Keratinocyte (primary cell): Measurements from ENCODE around the gene ASIC1. TPM values are rescaled to one million over a fixed set of nuclear protein-coding genes. Genes with fewer than 3 reads are reported as not detected.

Source experiments
- DNase-seq: peaks from one replicate; pipeline ENCODE4 v3.0.0-alpha.2; 2011; ENCODE audit warnings: low read depth, missing footprints, low spot score
- FAIRE-seq: peaks from 2 replicates; lab custom pipeline; 2011; peaks lifted over from hg19 to GRCh38; lab: Jason Lieb, UNC
- H2AFZ ChIP-seq: 2 replicates; pipeline ENCODE4 v1.6.0; 2012; ENCODE audit warnings: low read length, control low read depth, inconsistent platforms; ENCODE audit not compliant: control insufficient read depth
- H3K27ac ChIP-seq: 2 replicates; pipeline ENCODE4 v1.5.1; 2011; ENCODE audit warnings: low read length; ENCODE audit not compliant: control insufficient read depth, insufficient read depth
- H3K27me3 ChIP-seq: 3 replicates; pipeline ENCODE4 v1.6.0; 2011; ENCODE audit warnings: low read length; ENCODE audit not compliant: control insufficient read depth, insufficient read depth; ENCODE audit errors: extremely low read depth
- H3K36me3 ChIP-seq, 2 experiments: 2 replicates in 1 of 2; 3 replicates in 1 of 2; pipeline ENCODE4 v1.5.1; 2011; ENCODE audit warnings: low read length in 2 of 2, mild to moderate bottlenecking in 1 of 2; ENCODE audit not compliant: control insufficient read depth in 2 of 2, insufficient read depth in 2 of 2; ENCODE audit errors: extremely low read depth in 1 of 2
- H3K4me1 ChIP-seq: 3 replicates; pipeline ENCODE4 v1.5.1; 2011; ENCODE audit warnings: low read length; ENCODE audit not compliant: control insufficient read depth, insufficient read depth; ENCODE audit errors: extremely low read depth
- H3K4me2 ChIP-seq: 3 replicates; pipeline ENCODE4 v1.6.0; 2011; ENCODE audit warnings: low read depth, low read length; ENCODE audit not compliant: control insufficient read depth, insufficient read depth; ENCODE audit errors: extremely low read depth
- H3K4me3 ChIP-seq, 3 experiments: fragments of 200-600 bp in 1 of 3; sonication (generic) in 1 of 3; 2 replicates in 2 of 3; 3 replicates in 1 of 3; pipeline ENCODE4 v1.5.1; 2011 to 2016; ENCODE audit warnings: low read length in 3 of 3, mild to moderate bottlenecking in 3 of 3, control low read depth in 2 of 3, inconsistent platforms in 1 of 3, low read depth in 1 of 3, mixed read lengths in 1 of 3, mixed run types in 1 of 3, moderate library complexity in 1 of 3; ENCODE audit not compliant: control insufficient read depth in 2 of 3, insufficient read depth in 2 of 3; ENCODE audit errors: extremely low read depth in 1 of 3
- H3K79me2 ChIP-seq: 2 replicates; pipeline ENCODE4 v1.6.0; 2012; ENCODE audit warnings: low read length; ENCODE audit not compliant: control insufficient read depth, insufficient read depth
- H3K9ac ChIP-seq: 3 replicates; pipeline ENCODE4 v1.6.0; 2011; ENCODE audit warnings: low read length; ENCODE audit not compliant: control insufficient read depth, insufficient read depth; ENCODE audit errors: extremely low read depth
- H3K9me1 ChIP-seq: 3 replicates; pipeline ENCODE4 v1.6.0; 2011; ENCODE audit warnings: low read length; ENCODE audit not compliant: control insufficient read depth, insufficient read depth; ENCODE audit errors: extremely low read depth
- H3K9me3 ChIP-seq: 2 replicates; pipeline ENCODE4 v1.5.1; 2012; ENCODE audit warnings: low read depth, low read length; ENCODE audit not compliant: control insufficient read depth
- H4K20me1 ChIP-seq: 3 replicates; pipeline ENCODE4 v1.6.0; 2011; ENCODE audit warnings: low read length; ENCODE audit not compliant: control insufficient read depth, insufficient read depth; ENCODE audit errors: extremely low read depth
- EZH2 ChIP-seq: IDR thresholded peaks from one replicate; pipeline ENCODE4 v1.6.1; 2012; ENCODE audit warnings: inconsistent platforms, mild to moderate bottlenecking, low read length, moderate library complexity
- dilution Hi-C: fragments of 300-500 bp; cut with MboI; formaldehyde crosslinking; loops from one replicate; pipeline ENCODE4 v1.7.0; 2020; ENCODE audit warnings: low sequenced_read_pairs; ENCODE audit not compliant: extremely low pct_ligation_motif_present
- polyA plus RNA-seq, 5 experiments: library from polyadenylated mRNA; depleted of rRNA in 3 of 5; stranded (reverse) in 3 of 5; stranded (forward) in 1 of 5; unstranded in 1 of 5; fragments of >200 nt; gene quantifications; 1 replicate in 1 of 5; 2 replicates in 3 of 5; 3 replicates in 1 of 5; pipeline versions ENCODE4 v1.2.1 to v1.2.3, GENCODE V29; 2011 to 2012; ENCODE audit warnings: missing spikeins in 2 of 5, low read depth in 1 of 5, low replicate concordance in 1 of 5
- TF ChIP-seq, protein P1 (sequence below), 3 experiments: IDR thresholded peaks in 1 of 3; conservative IDR thresholded peaks in 1 of 3; optimal IDR thresholded peaks in 1 of 3; 2 replicates in 2 of 3; 3 replicates in 1 of 3; pipeline versions ENCODE3 to v1.5.1; 2011; ENCODE audit warnings: low read length in 3 of 3, mild to moderate bottlenecking in 3 of 3, moderate library complexity in 2 of 3, control low read depth in 1 of 3, inconsistent platforms in 1 of 3; ENCODE audit not compliant: insufficient read depth in 2 of 3; ENCODE audit errors: extremely low read depth in 1 of 3

ASIC1 gene
- polyA plus RNA-seq, 1 donor (not counting 4 experiments of a cell fraction or from before 2014, with no cell fraction given), result 5.7 TPM

DNA sequence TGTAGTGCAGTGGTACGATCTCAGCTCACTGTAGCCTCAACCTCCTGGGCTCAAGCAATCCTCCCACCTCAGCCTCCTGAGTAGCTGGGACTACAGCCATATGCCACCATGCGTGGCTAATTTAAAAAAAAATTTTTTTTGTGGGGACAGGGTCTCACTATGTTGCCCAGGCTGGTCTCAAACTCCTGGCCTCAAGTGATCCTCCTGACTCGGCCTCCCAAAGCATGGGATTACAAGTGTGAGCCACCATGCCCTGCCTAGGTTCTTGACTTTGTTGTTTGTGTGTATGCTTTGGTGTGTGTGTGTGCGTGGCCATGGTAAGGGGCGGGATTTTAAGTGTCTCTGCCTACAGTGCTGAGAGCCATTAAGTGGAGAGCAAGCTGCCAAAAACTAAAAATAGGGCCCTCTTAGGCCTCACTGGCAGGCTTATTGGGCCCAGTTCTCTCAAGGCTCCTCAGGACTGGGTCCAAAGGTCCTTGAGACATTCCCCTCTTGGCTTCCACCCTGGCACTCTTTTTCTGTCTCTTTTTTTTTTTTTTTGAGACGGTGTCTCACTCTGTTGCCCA is 59.7 kb downstream of the ASIC1 start:
- H3K79me2 ChIP-seq, result peaks cover 41% of the 10 kb centered on the region
- H3K9ac ChIP-seq, result no peak overlapping the region
- H3K27ac ChIP-seq, result no peak overlapping the region
- no peak overlapping the region for H3K4me3 ChIP-seq
- no peaks in the 10 kb centered on the region for H3K9me1 ChIP-seq
- H3K9me3 ChIP-seq, result no peaks in the 10 kb centered on the region
- DNase-seq (no peak), FAIRE-seq (no peak)
- TF ChIP-seq EZH2, result no peak
- TF ChIP-seq, protein P1, sequence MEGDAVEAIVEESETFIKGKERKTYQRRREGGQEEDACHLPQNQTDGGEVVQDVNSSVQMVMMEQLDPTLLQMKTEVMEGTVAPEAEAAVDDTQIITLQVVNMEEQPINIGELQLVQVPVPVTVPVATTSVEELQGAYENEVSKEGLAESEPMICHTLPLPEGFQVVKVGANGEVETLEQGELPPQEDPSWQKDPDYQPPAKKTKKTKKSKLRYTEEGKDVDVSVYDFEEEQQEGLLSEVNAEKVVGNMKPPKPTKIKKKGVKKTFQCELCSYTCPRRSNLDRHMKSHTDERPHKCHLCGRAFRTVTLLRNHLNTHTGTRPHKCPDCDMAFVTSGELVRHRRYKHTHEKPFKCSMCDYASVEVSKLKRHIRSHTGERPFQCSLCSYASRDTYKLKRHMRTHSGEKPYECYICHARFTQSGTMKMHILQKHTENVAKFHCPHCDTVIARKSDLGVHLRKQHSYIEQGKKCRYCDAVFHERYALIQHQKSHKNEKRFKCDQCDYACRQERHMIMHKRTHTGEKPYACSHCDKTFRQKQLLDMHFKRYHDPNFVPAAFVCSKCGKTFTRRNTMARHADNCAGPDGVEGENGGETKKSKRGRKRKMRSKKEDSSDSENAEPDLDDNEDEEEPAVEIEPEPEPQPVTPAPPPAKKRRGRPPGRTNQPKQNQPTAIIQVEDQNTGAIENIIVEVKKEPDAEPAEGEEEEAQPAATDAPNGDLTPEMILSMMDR (optimal IDR thresholded peaks at IDR 0.05 in 1 of 3, IDR thresholded peaks at IDR 0.05 in 1 of 3, conservative IDR thresholded peaks at IDR 0.05 in 1 of 3; ENCODE audit: extremely low read depth in 1 of 3, insufficient read depth in 2 of 3, low read length in 3 of 3), result no peak
- no peak overlapping the region for H2AFZ ChIP-seq
- H3K36me3 ChIP-seq, result peaks cover 14 to 15% of the 10 kb centered on the region in 2 experiments
- dilution Hi-C loops, result no loop called here
- H3K4me1 ChIP-seq, result peaks cover 4% of the 10 kb centered on the region
- no peaks in the 10 kb centered on the region for H4K20me1 ChIP-seq
- H3K4me2 ChIP-seq, result no peak overlapping the region
- H3K27me3 ChIP-seq, result no peaks in the 10 kb centered on the region

- Histone ChIP-seq H3K27me3 (no peaks in the 10 kb centered on the region), H2AFZ (no peak overlapping the region), H3K4me1 (no peaks in the 10 kb centered on the region), H3K9me1 (no peaks in the 10 kb centered on the region), H3K4me2 (no peak overlapping the region), H3K36me3 (peaks cover 15 to 16% of the 10 kb centered on the region in 2 experiments), H3K27ac (no peak overlapping the region), H3K4me3 (no peak overlapping the region), H4K20me1 (no peaks in the 10 kb centered on the region), H3K9ac (no peak overlapping the region), H3K79me2 (peaks cover 24% of the 10 kb centered on the region), H3K9me3 (no peaks in the 10 kb centered on the region)
- no peak for FAIRE-seq
- TF ChIP-seq, protein P1 (optimal IDR thresholded peaks at IDR 0.05 in 1 of 3, IDR thresholded peaks at IDR 0.05 in 1 of 3, conservative IDR thresholded peaks at IDR 0.05 in 1 of 3; ENCODE audit: extremely low read depth in 1 of 3, insufficient read depth in 2 of 3, low read length in 3 of 3), result no peak
- no peak for TF ChIP-seq EZH2
- dilution Hi-C loops, result no loop called here
- DNase-seq, result no peak
Measured at GRCh38 chr12:50119387-50119786, 62.0 kb downstream of the ASIC1 start.
